Heart left ventricle (tissue), 13 donors: ENCODE data around the gene LIME1.

Source experiments
- POLR2A ChIP-seq, 2 donors: fragments of 450-650 bp; IDR thresholded peaks; one replicate each; pipeline ENCODE4 v1.6.1; 2017; ENCODE audit warnings: antibody characterized with exemption in 2 of 2, mild to moderate bottlenecking in 2 of 2, moderate library complexity in 2 of 2
- TF ChIP-seq, protein P1 (sequence below), 12 donors: fragments of 200-600 bp; sonication (generic) in 4 of 12; IDR thresholded peaks; one replicate each; pipeline versions ENCODE4 v1.5.0 to v1.8.0; 2018 to 2022; ENCODE audit warnings: antibody characterized with exemption in 12 of 12, mild to moderate bottlenecking in 5 of 12
- donor health status: ischemic (EF 13 %, LVEDD 7.1; RV severe dilation, severe dysfunction).
- donor health status: DM: no; HTN: yes; CAD: no.
- donor health status: DM: no; HTN: no; CAD: no.
- donor health status: ischemic (EF 25% LVEDD 6.9; RV normal size, moderate dysfunction).
- donor health status: ischemic (EF 25% LVEDD 5.7; RV mildly dilated, moderate dysfunction).
- donor health status: ischemic (EF 35%, LVEDD 5.7; RV mildly dilated, moderate dysfunction).
- donor health status: nonischemic (EF 11% LVEDD 7.7; RV severe dilation, severe dysfunction).
- donor health status: DM: yes; HTN: yes; CAD: no.
- donor health status: PGD.
- donor health status: ischemic (EF 29% LVEDD 5.4; RV normal size, mild dysfunction).
- donor health status: nonischemic (EF 23%, LVEDD 6.1; RV moderate dilation, normal function).

- TF ChIP-seq, protein P1, sequence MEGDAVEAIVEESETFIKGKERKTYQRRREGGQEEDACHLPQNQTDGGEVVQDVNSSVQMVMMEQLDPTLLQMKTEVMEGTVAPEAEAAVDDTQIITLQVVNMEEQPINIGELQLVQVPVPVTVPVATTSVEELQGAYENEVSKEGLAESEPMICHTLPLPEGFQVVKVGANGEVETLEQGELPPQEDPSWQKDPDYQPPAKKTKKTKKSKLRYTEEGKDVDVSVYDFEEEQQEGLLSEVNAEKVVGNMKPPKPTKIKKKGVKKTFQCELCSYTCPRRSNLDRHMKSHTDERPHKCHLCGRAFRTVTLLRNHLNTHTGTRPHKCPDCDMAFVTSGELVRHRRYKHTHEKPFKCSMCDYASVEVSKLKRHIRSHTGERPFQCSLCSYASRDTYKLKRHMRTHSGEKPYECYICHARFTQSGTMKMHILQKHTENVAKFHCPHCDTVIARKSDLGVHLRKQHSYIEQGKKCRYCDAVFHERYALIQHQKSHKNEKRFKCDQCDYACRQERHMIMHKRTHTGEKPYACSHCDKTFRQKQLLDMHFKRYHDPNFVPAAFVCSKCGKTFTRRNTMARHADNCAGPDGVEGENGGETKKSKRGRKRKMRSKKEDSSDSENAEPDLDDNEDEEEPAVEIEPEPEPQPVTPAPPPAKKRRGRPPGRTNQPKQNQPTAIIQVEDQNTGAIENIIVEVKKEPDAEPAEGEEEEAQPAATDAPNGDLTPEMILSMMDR (IDR thresholded peaks at IDR 0.05): no peak
- no peak for TF ChIP-seq POLR2A (IDR thresholded peaks at IDR 0.05)
Measured at GRCh38 chr20:63732118-63733095, 4.1 kb upstream of the LIME1 start.
